ENCODE data around the gene DUSP9.
"Not testable (repeated sequence)": the region's sequence is repeated elsewhere in the genome, so short reads cannot be mapped to it uniquely, and the experiment has no call there.

Gene DUSP9

GRCh38 chrX:153694256-153694655, 47.3 kb downstream of the DUSP9 start:
- FAIRE-seq: not testable (repeated sequence)

DNA sequence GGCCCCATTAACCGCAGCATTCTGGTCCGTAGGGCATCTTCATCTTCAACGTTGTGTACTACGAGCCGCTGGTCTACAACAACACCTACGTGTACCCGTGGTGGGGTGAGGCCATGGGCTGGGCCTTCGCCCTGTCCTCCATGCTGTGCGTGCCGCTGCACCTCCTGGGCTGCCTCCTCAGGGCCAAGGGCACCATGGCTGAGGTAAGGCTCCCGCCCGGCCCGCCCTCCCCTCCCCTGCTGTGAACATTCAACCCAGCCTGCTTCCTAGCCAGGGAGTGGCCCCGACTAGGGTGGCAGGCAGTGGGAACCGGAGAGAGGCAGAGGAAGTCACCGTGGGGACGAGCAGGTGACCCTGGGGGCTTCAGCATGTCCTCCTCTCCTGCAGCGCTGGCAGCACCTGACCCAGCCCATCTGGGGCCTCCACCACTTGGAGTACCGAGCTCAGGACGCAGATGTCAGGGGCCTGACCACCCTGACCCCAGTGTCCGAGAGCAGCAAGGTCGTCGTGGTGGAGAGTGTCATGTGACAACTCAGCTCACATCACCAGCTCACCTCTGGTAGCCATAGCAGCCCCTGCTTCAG, 47.8 kb downstream of the DUSP9 start:
- FAIRE-seq: no peak

- FAIRE-seq: no peak
Observed at GRCh38 chrX:153696100-153696499, 49.1 kb downstream of the DUSP9 start.

- FAIRE-seq: not testable (repeated sequence)
Observed at GRCh38 chrX:153696538-153696937, 49.5 kb downstream of the DUSP9 start.

DNA sequence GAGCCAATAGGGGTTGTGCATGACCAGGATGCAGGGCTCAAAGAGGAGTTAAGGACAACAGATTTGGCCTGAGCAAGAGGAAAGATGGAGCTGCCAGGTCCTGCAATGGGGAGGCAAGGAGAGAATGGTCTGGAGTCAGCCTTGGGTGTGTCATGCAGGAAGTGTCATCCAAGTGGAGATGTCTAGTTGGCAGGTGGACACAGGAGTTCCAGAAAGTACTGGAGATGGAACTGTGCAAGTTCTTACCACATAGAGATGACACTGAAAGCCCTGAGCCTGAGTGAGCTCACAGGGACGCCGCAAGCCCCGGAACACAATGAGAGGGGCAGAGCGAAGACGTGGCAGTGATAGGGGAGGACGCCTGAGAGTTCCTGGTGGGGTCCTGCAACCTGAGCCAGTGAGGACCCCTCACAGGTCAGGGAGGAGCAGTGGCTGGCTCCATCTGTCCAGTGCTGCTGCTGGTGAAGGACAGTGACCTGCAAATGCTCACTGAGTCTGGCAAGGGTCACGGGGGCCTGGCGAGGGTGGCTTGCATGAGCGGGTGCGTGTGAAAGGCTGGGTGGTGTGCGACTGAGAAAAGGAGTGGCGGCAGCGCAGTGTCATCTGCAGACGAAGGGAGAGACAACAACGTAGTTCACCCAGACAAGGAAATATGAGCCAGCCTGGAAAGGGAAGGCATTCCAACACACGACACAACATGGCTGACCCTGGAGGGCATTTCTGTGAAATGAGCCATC, 50.2 kb downstream of the DUSP9 start:
- not testable (repeated sequence) for FAIRE-seq

DNA sequence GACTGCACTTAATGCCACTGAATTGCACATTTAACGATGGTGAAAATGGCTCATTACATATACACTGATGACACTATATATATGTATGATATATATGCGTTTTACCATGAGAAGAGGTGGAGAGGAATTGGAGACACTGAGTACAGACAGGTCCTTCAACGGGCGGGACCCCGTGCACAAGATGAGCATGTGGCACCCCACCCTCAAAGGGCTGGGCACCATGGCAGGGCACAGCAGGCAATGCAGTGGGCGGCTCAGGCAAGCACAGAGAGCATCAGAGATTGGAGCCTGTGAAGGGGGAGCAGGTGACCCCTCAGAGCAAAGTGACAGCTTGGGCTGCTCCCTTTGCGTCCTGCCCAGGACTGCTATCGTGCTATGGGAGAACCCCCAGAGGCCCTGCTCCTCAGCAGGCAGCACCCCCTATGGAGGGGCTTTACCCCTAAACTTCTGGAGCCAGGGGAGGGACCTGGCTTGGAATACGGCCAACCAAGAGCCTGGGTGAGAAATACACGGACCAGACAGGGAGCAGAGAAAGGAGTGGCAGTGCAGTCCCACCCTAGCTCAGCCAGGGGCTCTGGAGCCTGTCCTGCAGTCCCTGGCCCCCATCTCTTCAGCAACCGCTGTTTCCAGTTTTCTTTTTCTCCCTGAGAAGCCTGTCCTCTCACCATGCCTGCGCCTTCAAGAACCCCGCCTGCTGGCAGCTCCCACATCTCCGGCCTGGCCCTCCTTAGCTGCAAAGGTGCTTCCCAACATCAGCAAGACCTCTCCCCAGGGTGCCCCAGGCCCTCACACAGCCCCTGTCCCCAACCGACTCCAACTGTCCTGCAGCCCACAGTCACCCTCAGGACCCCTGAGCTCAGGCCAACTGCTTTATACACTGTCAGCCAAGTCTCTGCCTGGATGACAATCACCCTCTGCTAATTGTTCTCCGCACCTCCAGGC, 51.2 kb downstream of the DUSP9 start:
- FAIRE-seq: no peak

DNA sequence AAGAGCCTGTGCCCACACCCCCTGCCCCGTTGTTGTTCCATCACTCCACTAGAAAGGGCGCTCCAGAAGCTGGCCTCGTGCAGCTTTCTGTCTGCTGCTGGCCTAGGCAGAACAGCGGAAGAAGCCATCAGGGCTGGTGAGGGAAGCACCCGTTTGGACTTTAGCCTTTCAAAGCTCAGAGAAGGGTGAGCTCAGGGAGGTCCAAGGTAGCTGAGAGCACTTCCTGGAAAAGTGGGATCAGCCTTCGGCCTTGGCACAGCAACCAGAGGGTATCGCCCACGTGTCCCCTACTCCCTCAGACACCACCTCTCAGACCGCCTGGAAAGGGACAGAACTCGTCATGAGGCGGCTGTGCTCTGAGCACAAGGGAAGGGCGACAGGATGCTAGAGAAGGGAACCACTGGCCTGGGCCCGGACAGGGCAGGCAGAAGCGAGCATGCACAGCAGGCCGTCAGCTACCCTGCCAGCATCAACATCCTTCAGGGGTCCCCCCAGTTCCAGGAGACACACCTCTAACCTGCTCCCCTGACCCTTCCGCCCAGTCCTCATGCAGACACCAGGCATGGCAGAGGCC, 52.3 kb downstream of the DUSP9 start:
- not testable (repeated sequence) for FAIRE-seq

- FAIRE-seq: not testable (repeated sequence)
Observed at GRCh38 chrX:153699784-153700371, 52.9 kb downstream of the DUSP9 start.

DNA sequence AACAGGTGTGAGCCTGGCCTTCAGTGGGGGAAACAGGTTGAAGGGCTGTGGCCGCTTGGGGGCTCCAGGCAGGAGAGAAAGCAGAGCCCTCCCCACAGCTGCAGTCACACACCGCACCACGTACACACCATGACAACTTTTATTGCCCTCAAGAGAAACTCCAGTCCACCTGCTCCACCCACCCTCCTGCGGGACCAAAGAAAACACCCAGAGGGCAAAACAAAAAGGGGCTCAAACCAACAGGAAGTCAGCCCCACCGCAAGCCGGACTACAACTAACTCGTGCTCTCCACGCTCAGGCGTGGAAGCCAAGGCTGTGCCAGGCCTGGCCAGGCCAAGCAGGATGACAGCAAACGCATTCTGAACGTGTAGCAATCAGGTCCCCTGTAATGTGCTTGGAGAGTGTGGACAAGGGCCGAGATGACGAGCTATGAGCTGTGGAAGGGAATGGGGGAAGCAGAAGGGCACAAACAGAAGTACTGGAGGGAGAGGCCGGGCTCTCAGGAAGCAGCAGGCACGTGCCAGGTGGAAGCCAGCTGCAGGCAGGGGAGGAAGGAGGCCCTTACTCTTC, 53.5 kb downstream of the DUSP9 start:
- FAIRE-seq: no peak
